Peyer's patch (tissue), 4 donors: ENCODE measurements around the gene P2RY2. TPM values are rescaled to one million over a fixed set of nuclear protein-coding genes. Genes with fewer than 3 reads are reported as not detected.

Experiments used
- DNase-seq, 3 donors: peaks; one replicate each; pipeline ENCODE4 v3.0.0-alpha.2; 2017 to 2019
- H3K27ac ChIP-seq, 4 donors: fragments of 200-600 bp; sonication (generic); one replicate each; pipeline ENCODE4 v1.5.1; 2016 to 2019
- H3K27me3 ChIP-seq, 2 donors: fragments of 200-600 bp; sonication (generic); one replicate each; pipeline ENCODE4 v1.5.1; 2019
- H3K36me3 ChIP-seq, 3 donors: fragments of 200-600 bp; sonication (generic); one replicate each; pipeline ENCODE4 v1.5.1; 2016 to 2019
- H3K4me1 ChIP-seq, 4 donors: fragments of 200-600 bp; sonication (generic); one replicate each; pipeline ENCODE4 v1.5.1; 2016 to 2019
- H3K4me3 ChIP-seq, 4 donors: fragments of 200-600 bp; sonication (generic); 1 replicate in 3 of 4; 2 replicates in 1 of 4; pipeline ENCODE4 v1.5.1; 2016 to 2019; ENCODE audit warnings: mild to moderate bottlenecking in 1 of 4
- H3K9me3 ChIP-seq, 4 donors: fragments of 200-600 bp; sonication (generic); one replicate each; pipeline ENCODE4 v1.5.1; 2016 to 2019; ENCODE audit warnings: mild to moderate bottlenecking in 1 of 4
- CTCF ChIP-seq, 6 experiments: fragments of 450-650 bp in 4 of 6; fragments of 200-600 bp in 2 of 6; sonication (generic) in 1 of 6; IDR thresholded peaks; one replicate each; pipeline ENCODE4 v1.5.1; 2017 to 2019; ENCODE audit warnings: antibody characterized with exemption in 6 of 6, mild to moderate bottlenecking in 3 of 6, moderate library complexity in 1 of 6
- POLR2A ChIP-seq, 2 donors: fragments of 450-650 bp; IDR thresholded peaks; one replicate each; pipeline ENCODE4 v1.5.1; 2017; ENCODE audit warnings: antibody characterized with exemption in 2 of 2, mild to moderate bottlenecking in 2 of 2, moderate library complexity in 2 of 2
- total RNA-seq, 4 donors: library from RNA; depleted of rRNA; stranded (reverse); fragments of >200 nt; gene quantifications; one replicate each; pipeline ENCODE4 v1.1.0, GENCODE V29; 2016

The P2RY2 gene
- total RNA-seq, 4 donors from 2014 or later = 6.6 to 42.7 (median 33.5) TPM

DNA sequence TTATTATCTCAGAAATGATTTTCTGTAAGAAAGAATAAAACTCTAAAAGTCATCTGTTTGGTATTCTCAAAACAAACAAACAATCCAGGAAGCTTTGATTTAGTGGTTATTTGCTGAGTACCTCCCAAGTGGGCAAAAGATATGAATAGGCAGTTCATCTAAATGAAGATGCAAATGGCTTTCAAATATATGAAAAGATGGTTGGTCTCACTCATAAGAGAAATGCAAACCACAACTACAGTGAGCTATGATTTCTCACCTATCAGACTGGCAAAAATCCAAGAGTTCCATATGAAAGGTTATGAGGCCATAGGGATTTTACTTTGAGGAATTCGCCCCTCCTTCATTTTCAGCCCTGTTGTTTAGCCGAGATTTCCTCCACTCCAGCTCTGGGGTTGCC, 11.3 kb upstream of the P2RY2 start:
- H3K4me1 ChIP-seq = no peaks in the 10 kb centered on the region
- TF ChIP-seq POLR2A (IDR thresholded peaks at IDR 0.05) (no peak), CTCF (IDR thresholded peaks at IDR 0.05) (no peak)
- H3K27ac ChIP-seq = no peak overlapping the region
- H3K9me3 ChIP-seq = no peaks in the 10 kb centered on the region
- DNase-seq = peak in 1 of 3 donors; percentile 2
- H3K36me3 ChIP-seq = no peaks in the 10 kb centered on the region
- no peak overlapping the region for H3K4me3 ChIP-seq
- no peaks in the 10 kb centered on the region for H3K27me3 ChIP-seq

DNA sequence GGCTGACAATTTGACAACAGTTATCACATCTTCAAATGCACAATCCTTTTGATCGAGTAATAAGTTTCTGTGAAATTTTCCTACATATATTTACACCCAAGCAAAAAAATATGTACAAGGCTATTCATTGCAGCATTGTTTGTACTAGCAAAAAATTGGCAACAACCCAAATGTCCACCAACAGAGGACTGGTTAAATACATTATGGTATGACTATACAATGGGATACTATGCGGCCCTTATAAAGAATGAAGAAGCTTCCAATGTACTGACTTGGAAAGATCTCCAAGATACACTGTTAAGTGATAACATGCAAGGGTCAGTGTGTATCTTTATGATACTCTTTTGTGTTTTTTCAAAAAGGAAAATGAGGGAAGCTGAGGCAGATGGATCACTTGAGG, 8.2 kb upstream of the P2RY2 start:
- no peak overlapping the region for H3K27ac ChIP-seq
- no peak overlapping the region for H3K4me3 ChIP-seq
- H3K36me3 ChIP-seq = no peaks in the 10 kb centered on the region
- H3K27me3 ChIP-seq = no peaks in the 10 kb centered on the region
- no peak for DNase-seq
- peaks cover 0 to 6% (median 2%) of the 10 kb centered on the region in 4 donors for H3K4me1 ChIP-seq
- TF ChIP-seq POLR2A (IDR thresholded peaks at IDR 0.05) = no peak
- TF ChIP-seq CTCF (IDR thresholded peaks at IDR 0.05) = no peak
- H3K9me3 ChIP-seq = no peaks in the 10 kb centered on the region

GRCh38 chr11:73210916-73211667, 7.0 kb upstream of the P2RY2 start:
- H3K27ac ChIP-seq = no peak overlapping the region

GRCh38 chr11:73213196-73214143, 4.6 kb upstream of the P2RY2 start:
- TF ChIP-seq POLR2A (IDR thresholded peaks at IDR 0.05) (no peak), CTCF (IDR thresholded peaks at IDR 0.05) (no peak)
- Histone ChIP-seq H3K4me3 (no peak overlapping the region), H3K27ac (no peak overlapping the region)

More at GRCh38 chr11:73210916-73211667, 7.0 kb upstream of the P2RY2 start:
- Histone ChIP-seq H3K4me3 (no peak overlapping the region), H3K27me3 (no peaks in the 10 kb centered on the region), H3K9me3 (no peaks in the 10 kb centered on the region), H3K36me3 (no peaks in the 10 kb centered on the region), H3K4me1 (peaks cover 0 to 6% (median 2%) of the 10 kb centered on the region in 4 donors)
- DNase-seq = peak in 1 of 3 donors; percentile 5
- no peak for TF ChIP-seq POLR2A (IDR thresholded peaks at IDR 0.05)
- no peak for TF ChIP-seq CTCF (IDR thresholded peaks at IDR 0.05)

GRCh38 chr11:73215191-73216134, 2.6 kb upstream of the P2RY2 start:
- H3K27ac ChIP-seq = no peak overlapping the region
- peak in 1 of 3 donors; percentile 39 for DNase-seq
- H3K4me3 ChIP-seq = no peak overlapping the region
- H3K36me3 ChIP-seq = no peaks in the 10 kb centered on the region
- H3K27me3 ChIP-seq = no peaks in the 10 kb centered on the region
- H3K9me3 ChIP-seq = no peaks in the 10 kb centered on the region
- H3K4me1 ChIP-seq = peaks cover 6 to 14% (median 7%) of the 10 kb centered on the region in 4 donors
- TF ChIP-seq CTCF (IDR thresholded peaks at IDR 0.05) (no peak), POLR2A (IDR thresholded peaks at IDR 0.05) (no peak)

More at GRCh38 chr11:73213196-73214143, 4.6 kb upstream of the P2RY2 start:
- peak in 1 of 3 donors; percentile 40 for DNase-seq
- peaks cover under 1 to 11% (median 6%) of the 10 kb centered on the region in 4 donors for H3K4me1 ChIP-seq
- H3K27me3 ChIP-seq = no peaks in the 10 kb centered on the region
- no peaks in the 10 kb centered on the region for H3K36me3 ChIP-seq
- H3K9me3 ChIP-seq = no peaks in the 10 kb centered on the region
